Urinary bladder (tissue), 4 donors: ENCODE data around the gene LRRC32. TPM values are rescaled to one million over a fixed set of nuclear protein-coding genes. Genes with fewer than 3 reads are reported as not detected.

Experiments used
- DNase-seq: peaks from one replicate; pipeline ENCODE4 v3.0.0-alpha.2; 2015; ENCODE audit errors: extremely low spot score
- H3K27ac ChIP-seq: one replicate; pipeline ENCODE4 v1.5.1; 2013; ENCODE audit warnings: low read depth, mild to moderate bottlenecking, moderate library complexity
- H3K36me3 ChIP-seq: one replicate; pipeline ENCODE4 v1.6.1; 2013; ENCODE audit warnings: mild to moderate bottlenecking, moderate library complexity; ENCODE audit not compliant: insufficient read depth
- H3K4me1 ChIP-seq: one replicate; pipeline ENCODE4 v1.6.1; 2013; ENCODE audit warnings: mild to moderate bottlenecking, moderate library complexity; ENCODE audit not compliant: insufficient read depth
- H3K4me3 ChIP-seq: one replicate; pipeline ENCODE4 v1.5.1; 2013; ENCODE audit warnings: low read depth, low read length
- WGBS: extraction: QIAGEN DNeasy Blood & Tissue Kit; methylation state at CpG from one replicate; pipeline ENCODE4 v1.1.7; 2013; 5-methylcytosine and 5-hydroxymethylcytosine counted together
- polyA plus RNA-seq: library from polyadenylated mRNA; stranded (reverse); fragments of 200-250 nt; gene quantifications from one replicate; pipeline ENCODE4 v1.2.3, GENCODE V29; 2013
- total RNA-seq: library from RNA; depleted of rRNA; stranded (reverse); fragments of >200 nt; gene quantifications from one replicate; pipeline ENCODE4 v1.2.3, GENCODE V29; 2014
- donor health status: healthy with polysubstance abuse.
- donor health status: healthy.

LRRC32 gene
- total and polyA plus RNA-seq, 2 donors, result 16.3 to 65.6 TPM

- H3K4me3 ChIP-seq, result no peak overlapping the region
- no peak for DNase-seq
- no peaks in the 10 kb centered on the region for H3K36me3 ChIP-seq
- H3K4me1 ChIP-seq, result no peaks in the 10 kb centered on the region
- WGBS, result 85% methylated on average over 7 of the region's 7 CpGs
- H3K27ac ChIP-seq, result no peak overlapping the region
Measured at GRCh38 chr11:76692956-76693355, 22.4 kb upstream of the LRRC32 start.

GRCh38 chr11:76691655-76692054, 21.1 kb upstream of the LRRC32 start:
- no peak for DNase-seq
- WGBS, result 87% methylated on average over 1 of the region's 1 CpG

GRCh38 chr11:76690736-76691135, 20.2 kb upstream of the LRRC32 start:
- H3K4me3 ChIP-seq, result no peak overlapping the region
- DNase-seq, result no peak
- no peak overlapping the region for H3K27ac ChIP-seq
- WGBS, result 87% methylated on average over 3 of the region's 3 CpGs
- H3K4me1 ChIP-seq, result no peaks in the 10 kb centered on the region
- H3K36me3 ChIP-seq, result no peaks in the 10 kb centered on the region

More at GRCh38 chr11:76691655-76692054, 21.1 kb upstream of the LRRC32 start:
- Histone ChIP-seq H3K36me3 (no peaks in the 10 kb centered on the region), H3K27ac (no peak overlapping the region), H3K4me1 (no peaks in the 10 kb centered on the region), H3K4me3 (no peak overlapping the region)

GRCh38 chr11:76689313-76690260, 19.0 kb upstream of the LRRC32 start:
- H3K4me3 ChIP-seq, result no peak overlapping the region
- WGBS, result 80% methylated on average over 26 of the region's 26 CpGs
- H3K36me3 ChIP-seq, result no peaks in the 10 kb centered on the region
- H3K4me1 ChIP-seq, result no peaks in the 10 kb centered on the region
- no peak for DNase-seq
- H3K27ac ChIP-seq, result no peak overlapping the region

- no peaks in the 10 kb centered on the region for H3K4me1 ChIP-seq
- H3K4me3 ChIP-seq, result no peak overlapping the region
- H3K27ac ChIP-seq, result no peak overlapping the region
- no peak for DNase-seq
- WGBS, result 89% methylated on average over 7 of the region's 7 CpGs
- H3K36me3 ChIP-seq, result no peaks in the 10 kb centered on the region
Measured at GRCh38 chr11:76688146-76688545, 17.6 kb upstream of the LRRC32 start.

GRCh38 chr11:76686261-76687079, 15.9 kb upstream of the LRRC32 start:
- Histone ChIP-seq H3K4me1 (no peaks in the 10 kb centered on the region), H3K36me3 (no peaks in the 10 kb centered on the region), H3K27ac (no peak overlapping the region), H3K4me3 (no peak overlapping the region)
- 75% methylated on average over 16 of the region's 16 CpGs for WGBS
- DNase-seq, result no peak

GRCh38 chr11:76685831-76686230, 15.3 kb upstream of the LRRC32 start:
- H3K36me3 ChIP-seq, result no peaks in the 10 kb centered on the region
- H3K27ac ChIP-seq, result no peak overlapping the region
- 60% methylated on average over 7 of the region's 7 CpGs for WGBS
- no peak for DNase-seq
- no peaks in the 10 kb centered on the region for H3K4me1 ChIP-seq
- no peak overlapping the region for H3K4me3 ChIP-seq

- no peak for DNase-seq
- Histone ChIP-seq H3K4me3 (no peak overlapping the region), H3K4me1 (no peaks in the 10 kb centered on the region), H3K36me3 (no peaks in the 10 kb centered on the region), H3K27ac (no peak overlapping the region)
- WGBS, result 78% methylated on average over 9 of the region's 9 CpGs
Measured at GRCh38 chr11:76685237-76685636, 14.7 kb upstream of the LRRC32 start.

GRCh38 chr11:76684516-76684915, 14.0 kb upstream of the LRRC32 start:
- no peaks in the 10 kb centered on the region for H3K4me1 ChIP-seq
- WGBS, result 87% methylated on average over 5 of the region's 5 CpGs
- no peak overlapping the region for H3K4me3 ChIP-seq

GRCh38 chr11:76683161-76684095, 12.9 kb upstream of the LRRC32 start:
- WGBS, result 93% methylated on average over 7 of the region's 7 CpGs
- Histone ChIP-seq H3K27ac (no peak overlapping the region), H3K4me3 (no peak overlapping the region), H3K36me3 (no peaks in the 10 kb centered on the region), H3K4me1 (no peaks in the 10 kb centered on the region)
- DNase-seq, result no peak

More at GRCh38 chr11:76684516-76684915, 14.0 kb upstream of the LRRC32 start:
- Histone ChIP-seq H3K36me3 (no peaks in the 10 kb centered on the region), H3K27ac (no peak overlapping the region)
- DNase-seq, result no peak

GRCh38 chr11:76682684-76683083, 12.1 kb upstream of the LRRC32 start:
- no peak overlapping the region for H3K27ac ChIP-seq
- H3K36me3 ChIP-seq, result no peaks in the 10 kb centered on the region
- H3K4me3 ChIP-seq, result no peak overlapping the region
- DNase-seq, result no peak
- no peaks in the 10 kb centered on the region for H3K4me1 ChIP-seq
- WGBS, result 95% methylated on average over 2 of the region's 2 CpGs

GRCh38 chr11:76682106-76682505, 11.6 kb upstream of the LRRC32 start:
- WGBS, result 94% methylated on average over 2 of the region's 2 CpGs
- no peak overlapping the region for H3K27ac ChIP-seq
- H3K4me1 ChIP-seq, result no peaks in the 10 kb centered on the region
- no peak overlapping the region for H3K4me3 ChIP-seq
- no peak for DNase-seq
- H3K36me3 ChIP-seq, result no peaks in the 10 kb centered on the region
